GM12874 (cell line): ENCODE data around the gene FAM210A.

Experiments
- TF ChIP-seq, protein P1 (sequence below): IDR thresholded peaks from 2 replicates; pipeline ENCODE4 v1.5.1; 2011; ENCODE audit warnings: low read depth, mild to moderate bottlenecking, control low read depth, low read length, moderate library complexity; ENCODE audit not compliant: insufficient read depth

The FAM210A gene

DNA sequence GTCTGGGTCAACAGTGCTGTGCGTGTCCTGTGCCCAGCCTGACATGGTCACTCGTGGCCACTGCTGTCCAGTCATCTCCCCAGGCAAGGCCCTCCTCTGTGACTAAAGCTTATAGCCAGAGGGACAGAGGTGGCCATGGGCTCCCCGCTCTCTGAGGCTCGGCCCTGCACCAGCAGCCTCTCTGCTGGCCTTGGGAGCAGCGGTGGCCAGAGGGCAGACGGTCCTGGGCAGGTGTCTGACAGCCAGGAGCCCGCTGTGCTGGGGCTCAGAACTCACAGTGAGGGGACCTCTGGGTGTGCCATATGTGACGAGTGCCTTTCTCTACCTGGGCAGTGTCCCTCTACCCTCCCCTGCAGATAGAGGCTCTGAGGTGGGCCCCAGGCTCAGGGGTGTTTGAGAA lies 98.7 kb downstream of the FAM210A start:
- TF ChIP-seq, protein P1, sequence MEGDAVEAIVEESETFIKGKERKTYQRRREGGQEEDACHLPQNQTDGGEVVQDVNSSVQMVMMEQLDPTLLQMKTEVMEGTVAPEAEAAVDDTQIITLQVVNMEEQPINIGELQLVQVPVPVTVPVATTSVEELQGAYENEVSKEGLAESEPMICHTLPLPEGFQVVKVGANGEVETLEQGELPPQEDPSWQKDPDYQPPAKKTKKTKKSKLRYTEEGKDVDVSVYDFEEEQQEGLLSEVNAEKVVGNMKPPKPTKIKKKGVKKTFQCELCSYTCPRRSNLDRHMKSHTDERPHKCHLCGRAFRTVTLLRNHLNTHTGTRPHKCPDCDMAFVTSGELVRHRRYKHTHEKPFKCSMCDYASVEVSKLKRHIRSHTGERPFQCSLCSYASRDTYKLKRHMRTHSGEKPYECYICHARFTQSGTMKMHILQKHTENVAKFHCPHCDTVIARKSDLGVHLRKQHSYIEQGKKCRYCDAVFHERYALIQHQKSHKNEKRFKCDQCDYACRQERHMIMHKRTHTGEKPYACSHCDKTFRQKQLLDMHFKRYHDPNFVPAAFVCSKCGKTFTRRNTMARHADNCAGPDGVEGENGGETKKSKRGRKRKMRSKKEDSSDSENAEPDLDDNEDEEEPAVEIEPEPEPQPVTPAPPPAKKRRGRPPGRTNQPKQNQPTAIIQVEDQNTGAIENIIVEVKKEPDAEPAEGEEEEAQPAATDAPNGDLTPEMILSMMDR: no peak

DNA sequence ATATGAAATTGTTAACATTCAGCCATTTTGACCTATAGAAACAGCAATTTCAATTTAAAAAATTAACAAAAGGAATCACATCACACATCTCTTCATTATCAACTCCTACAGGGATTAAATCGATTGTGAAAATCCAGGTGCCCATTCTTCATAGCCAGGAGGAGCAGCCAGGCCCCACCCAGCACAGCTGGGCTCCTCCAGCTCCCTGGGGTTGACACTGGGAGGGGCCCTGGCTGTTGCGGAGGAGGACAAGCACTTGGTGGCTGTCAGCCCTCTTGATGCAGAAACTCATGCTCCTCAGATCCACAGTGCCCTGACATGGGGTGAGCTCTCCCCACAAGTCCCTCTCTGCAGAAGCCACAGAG lies 99.8 kb downstream of the FAM210A start:
- TF ChIP-seq, protein P1: no peak

DNA sequence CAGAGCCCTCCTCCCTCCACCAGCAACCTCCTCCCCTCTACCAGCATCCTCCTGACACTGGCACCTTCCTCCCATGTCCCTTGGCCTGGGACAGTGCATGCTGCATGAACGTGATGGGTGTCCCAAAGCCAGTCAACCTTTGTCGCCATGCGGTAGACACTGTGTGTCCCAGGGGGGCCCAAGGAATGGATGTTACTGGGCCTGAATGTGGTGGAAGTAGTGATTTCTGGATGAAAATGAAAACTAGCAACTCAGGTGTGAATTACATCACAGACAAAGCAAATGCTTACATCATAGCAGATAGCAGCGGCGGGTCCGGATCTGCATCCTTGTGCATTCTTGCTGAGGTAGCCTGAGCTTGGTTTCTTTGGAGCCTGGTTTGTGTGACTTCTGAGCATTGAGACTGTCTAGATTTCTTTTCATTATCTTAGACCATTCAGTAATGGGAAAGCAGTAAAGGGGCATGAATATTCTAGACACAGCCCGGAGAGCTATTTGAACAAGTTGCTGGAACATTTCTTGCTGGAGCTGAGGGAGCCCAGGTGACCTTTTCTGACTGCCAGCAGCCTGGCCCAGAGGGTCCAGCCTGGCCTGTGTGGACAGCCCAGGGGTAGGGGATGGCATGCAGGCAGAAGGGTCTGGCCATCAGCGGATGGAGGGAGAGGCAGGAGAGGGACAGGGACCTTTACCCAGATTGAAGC lies 100.4 kb downstream of the FAM210A start:
- TF ChIP-seq, protein P1: no peak

DNA sequence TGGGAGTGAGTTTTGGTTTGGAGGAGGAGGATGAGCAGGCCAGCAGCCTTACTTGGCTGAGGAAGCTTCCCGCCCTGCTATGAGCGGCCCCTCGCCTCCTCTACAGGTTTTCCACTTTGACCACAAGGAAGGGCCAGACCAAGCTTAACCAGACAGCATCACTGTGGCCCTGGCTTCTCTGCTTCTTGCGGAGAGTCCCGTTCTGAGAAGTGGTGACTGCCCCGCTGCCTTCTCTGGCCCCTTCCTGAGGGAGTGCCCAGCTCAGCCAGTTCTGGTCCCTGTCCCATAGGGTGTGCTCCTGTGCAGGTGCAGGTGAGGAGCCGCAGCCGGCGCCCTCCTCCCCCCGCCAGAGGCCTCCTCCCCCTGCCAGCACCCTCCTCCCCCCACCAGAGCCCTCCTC lies 101.0 kb downstream of the FAM210A start:
- TF ChIP-seq, protein P1: no peak

DNA sequence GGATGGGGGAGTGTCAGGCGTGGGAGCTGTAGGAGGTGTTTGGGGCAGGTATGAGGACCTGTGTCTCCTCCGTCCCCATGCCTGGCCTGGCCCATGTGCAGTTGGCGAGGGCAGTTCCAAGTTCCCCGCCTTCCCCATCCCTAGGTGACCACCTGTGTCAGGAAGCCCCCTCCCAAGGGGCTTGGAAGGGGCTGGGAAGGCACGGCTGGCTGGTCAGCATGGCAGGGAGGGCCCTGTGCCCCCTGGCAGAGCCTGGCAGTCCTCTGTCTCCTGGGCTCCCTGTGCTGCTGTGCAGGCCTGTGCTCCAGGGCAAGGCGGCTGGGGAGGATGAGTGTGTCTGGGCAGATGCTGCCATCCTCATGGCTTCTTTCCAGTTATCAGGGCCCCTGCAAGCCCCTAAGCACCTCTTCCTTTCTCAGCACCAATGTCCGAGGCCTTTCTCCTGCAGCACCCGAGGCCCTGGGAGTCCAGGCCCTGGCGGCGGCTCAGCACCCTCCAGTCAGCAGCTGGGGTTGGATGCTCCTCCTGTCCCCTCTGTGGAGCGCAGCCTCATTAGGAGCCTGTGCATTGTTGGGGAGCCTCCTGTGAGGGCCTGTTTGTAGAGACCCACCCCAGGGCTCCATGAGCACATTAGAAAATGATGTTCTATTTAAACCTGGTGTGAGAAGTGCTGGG lies 101.7 kb downstream of the FAM210A start:
- TF ChIP-seq, protein P1: no peak

DNA sequence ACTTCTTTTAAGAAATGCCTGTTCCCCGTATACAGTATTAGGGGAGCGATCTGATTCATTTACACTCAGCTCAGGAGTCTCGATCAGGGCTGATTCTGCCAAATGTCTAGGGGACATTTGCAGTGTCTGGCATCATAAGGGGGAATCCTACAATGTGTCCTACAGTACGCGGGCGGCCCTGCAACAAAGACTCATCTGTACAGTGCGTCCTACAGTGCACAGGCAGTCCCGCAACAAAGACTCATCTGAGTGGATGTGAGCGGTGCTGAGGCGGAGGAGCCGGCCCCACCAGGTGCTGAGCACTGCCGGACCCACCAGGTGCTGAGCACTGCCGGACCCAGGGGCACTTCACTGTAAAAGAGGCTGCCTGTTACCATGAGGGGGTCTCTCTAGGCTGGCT lies 102.5 kb downstream of the FAM210A start:
- TF ChIP-seq, protein P1: no peak

DNA sequence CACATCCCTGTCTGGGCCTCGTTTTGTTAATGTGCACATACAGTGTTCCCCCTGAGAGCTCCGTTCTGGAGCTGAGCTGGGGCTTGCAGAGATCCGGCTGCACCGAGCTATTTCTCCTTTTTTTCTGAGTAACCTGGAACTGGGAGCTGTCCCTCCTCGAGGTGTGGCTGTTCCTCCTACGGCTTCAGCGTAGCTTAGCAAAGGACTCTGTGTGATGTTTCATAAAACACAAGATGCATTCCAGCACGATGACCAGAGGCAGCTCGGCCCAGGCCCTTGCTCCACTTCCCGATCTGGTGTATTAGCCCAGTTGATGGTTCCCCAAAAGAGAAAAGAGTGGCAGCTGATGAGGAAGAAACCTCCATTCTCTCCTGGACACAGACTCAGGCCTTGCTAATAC lies 103.0 kb downstream of the FAM210A start:
- TF ChIP-seq, protein P1: no peak
